ENCODE measurements around the gene MRPL58. TPM values are rescaled to one million over a fixed set of nuclear protein-coding genes. Genes with fewer than 3 reads are reported as not detected.

MRPL58 gene
- total RNA-seq, 1 experiment from 2014 or later = 41.0 TPM

DNA sequence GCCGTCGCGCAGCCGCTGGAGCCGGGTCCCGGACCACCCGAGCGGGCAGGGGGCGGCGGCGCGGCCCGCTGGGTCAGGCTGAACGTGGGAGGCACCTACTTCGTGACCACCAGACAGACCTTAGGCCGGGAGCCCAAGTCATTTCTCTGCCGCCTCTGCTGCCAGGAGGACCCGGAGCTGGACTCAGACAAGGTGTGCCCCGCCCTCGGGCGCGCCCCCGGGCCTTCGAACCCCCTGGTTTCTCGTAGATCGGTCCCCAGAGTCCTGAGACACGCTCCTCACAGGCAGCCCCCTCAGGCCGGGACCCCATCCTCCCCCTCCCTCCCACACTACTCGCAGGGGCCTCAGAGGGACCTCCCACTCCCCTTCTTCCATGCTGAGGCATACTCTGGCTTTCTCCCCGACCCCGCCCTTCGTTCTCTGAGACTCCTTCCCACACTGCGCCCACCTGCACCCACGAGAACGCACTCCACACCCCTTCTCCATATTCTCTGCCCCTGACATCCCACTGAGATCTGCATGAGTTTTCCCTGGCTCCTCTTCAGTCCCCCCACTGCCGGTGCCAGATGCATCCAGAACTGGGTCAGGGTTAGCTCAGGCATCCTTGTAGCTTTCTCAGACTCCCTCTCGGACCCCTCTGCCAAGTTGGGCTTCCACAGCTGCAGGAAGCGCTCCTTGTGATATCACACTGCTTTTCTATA is 35.1 kb downstream of the MRPL58 start:
- no peak overlapping the region for H3K18ac ChIP-seq (ENCODE audit: insufficient read length, low read depth, low read length)
- no peak for DNase-seq
- H3K23me2 ChIP-seq (ENCODE audit: insufficient read length, low read depth, low read length, poor library complexity, severe bottlenecking) = peaks cover 6% of the 10 kb centered on the region
- H2BK12ac ChIP-seq (ENCODE audit: insufficient read length, low read depth, low read length) = no peak overlapping the region
- H3K36me3 Mint-ChIP-seq (ENCODE audit: insufficient read depth in 1 of 3, low read depth in 3 of 3) = peaks cover 15 to 45% (median 27%) of the 10 kb centered on the region in 3 experiments; a peak in 6 of 7 replicates
- no peak overlapping the region for H3K23ac ChIP-seq (ENCODE audit: insufficient read length, low read depth, low read length)
- no peak overlapping the region for H4K8ac ChIP-seq (replicated peaks; ENCODE audit: insufficient read length, low read depth, low read length)
- H3K4me1 ChIP-seq (ENCODE audit: insufficient read depth, low read length) = no peaks in the 10 kb centered on the region; the same call in 1 of the 2 replicates
- no peaks in the 10 kb centered on the region for H3K27me3 ChIP-seq (ENCODE audit: insufficient read depth, low read length)
- H3K4me3 Mint-ChIP-seq = peak overlapping the region; percentile 97 to 100
- H3K4ac ChIP-seq (ENCODE audit: low read depth, low read length) = no peak overlapping the region
- H4K5ac ChIP-seq (ENCODE audit: insufficient read length, low read depth, low read length) = no peak overlapping the region
- no peaks in the 10 kb centered on the region for H4K20me1 ChIP-seq (ENCODE audit: control insufficient read depth, insufficient read depth, insufficient read length)
- peak overlapping the region; percentile 62 for H3K9ac ChIP-seq (ENCODE audit: extremely low read depth, insufficient read length, low read length)
- no peak overlapping the region for H3K56ac ChIP-seq (ENCODE audit: insufficient read length, low read depth, low read length)
- no peak overlapping the region for H2BK20ac ChIP-seq (ENCODE audit: low read depth, low read length, poor library complexity, severe bottlenecking)
- H3K27ac ChIP-seq (ENCODE audit: insufficient read length, low read depth, low read length) = no peak overlapping the region
- no peak overlapping the region for H2AK5ac ChIP-seq (ENCODE audit: insufficient read length, low read length)
- no peak overlapping the region for H3T11ph ChIP-seq (ENCODE audit: low read length)
- TF ChIP-seq, protein P1, sequence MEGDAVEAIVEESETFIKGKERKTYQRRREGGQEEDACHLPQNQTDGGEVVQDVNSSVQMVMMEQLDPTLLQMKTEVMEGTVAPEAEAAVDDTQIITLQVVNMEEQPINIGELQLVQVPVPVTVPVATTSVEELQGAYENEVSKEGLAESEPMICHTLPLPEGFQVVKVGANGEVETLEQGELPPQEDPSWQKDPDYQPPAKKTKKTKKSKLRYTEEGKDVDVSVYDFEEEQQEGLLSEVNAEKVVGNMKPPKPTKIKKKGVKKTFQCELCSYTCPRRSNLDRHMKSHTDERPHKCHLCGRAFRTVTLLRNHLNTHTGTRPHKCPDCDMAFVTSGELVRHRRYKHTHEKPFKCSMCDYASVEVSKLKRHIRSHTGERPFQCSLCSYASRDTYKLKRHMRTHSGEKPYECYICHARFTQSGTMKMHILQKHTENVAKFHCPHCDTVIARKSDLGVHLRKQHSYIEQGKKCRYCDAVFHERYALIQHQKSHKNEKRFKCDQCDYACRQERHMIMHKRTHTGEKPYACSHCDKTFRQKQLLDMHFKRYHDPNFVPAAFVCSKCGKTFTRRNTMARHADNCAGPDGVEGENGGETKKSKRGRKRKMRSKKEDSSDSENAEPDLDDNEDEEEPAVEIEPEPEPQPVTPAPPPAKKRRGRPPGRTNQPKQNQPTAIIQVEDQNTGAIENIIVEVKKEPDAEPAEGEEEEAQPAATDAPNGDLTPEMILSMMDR (conservative IDR thresholded peaks at IDR 0.05) = no peak
- peaks cover 0 to 2% of the 10 kb centered on the region in 2 experiments; a peak in 1 of 5 replicates for H3K9me3 Mint-ChIP-seq
- H3K27me3 Mint-ChIP-seq (ENCODE audit: low read depth) = no peaks in the 10 kb centered on the region
- peak overlapping the region; percentile 96 for H3K4me2 ChIP-seq (ENCODE audit: insufficient read depth, insufficient read length, low read length)
- H2AFZ ChIP-seq (ENCODE audit: low read length) = no peak overlapping the region
- WGBS (ENCODE audit: extremely low coverage, insufficient read length, low lambda C conversion rate) = no CpG with 5 or more reads among the region's 38 CpGs
- peak overlapping the region; percentile 45 for H3K14ac ChIP-seq (ENCODE audit: insufficient read depth, low read length)
- no peak overlapping the region for H2BK15ac ChIP-seq (ENCODE audit: low read depth, low read length)
- H3K79me1 ChIP-seq (ENCODE audit: insufficient read depth, low read depth, low read length, poor library complexity, severe bottlenecking) = peaks cover 5% of the 10 kb centered on the region
- H2BK120ac ChIP-seq (ENCODE audit: low read depth, low read length, poor library complexity, severe bottlenecking) = no peak overlapping the region
- H3K79me2 ChIP-seq (ENCODE audit: insufficient read depth, low read length) = peaks cover 13% of the 10 kb centered on the region; the same call in 1 of the 2 replicates
- no peak overlapping the region for H2BK5ac ChIP-seq (ENCODE audit: insufficient read length, low read length)
- H3K4me1 Mint-ChIP-seq = peaks cover 36 to 44% of the 10 kb centered on the region in 2 experiments
- no peaks in the 10 kb centered on the region for H3K9me3 ChIP-seq (ENCODE audit: control insufficient read depth, low read depth, low read length)
- no peak overlapping the region for H4K91ac ChIP-seq (ENCODE audit: insufficient read length, low read depth, low read length)
- peak overlapping the region; percentile 42 to 95 (median 91); a peak in 5 of 7 replicates for H3K27ac Mint-ChIP-seq
